Measurements from ENCODE around the gene BDP1.
"Not testable (repeated sequence)": the region's sequence is repeated elsewhere in the genome, so short reads cannot be mapped to it uniquely, and the experiment has no call there.

The BDP1 gene

GRCh38 chr5:71447218-71447808 is 8.1 kb upstream of the BDP1 start:
- TF ChIP-seq CTCF (conservative IDR thresholded peaks at IDR 0.05; ENCODE audit: low read depth, low read length): peak; percentile 51
- DNase-seq (ENCODE audit: low read depth): peak; percentile 63
- H3K4me3 ChIP-seq (ENCODE audit: low read depth, low read length): not testable (repeated sequence)

GRCh38 chr5:71452876-71453275 is 2.6 kb upstream of the BDP1 start:
- no peak for TF ChIP-seq CTCF (conservative IDR thresholded peaks at IDR 0.05; ENCODE audit: low read depth, low read length)
- DNase-seq (ENCODE audit: low read depth): no peak
- no peak overlapping the region for H3K4me3 ChIP-seq (ENCODE audit: low read depth, low read length)

- no peak for DNase-seq (ENCODE audit: low read depth)
- no peak for TF ChIP-seq CTCF (conservative IDR thresholded peaks at IDR 0.05; ENCODE audit: low read depth, low read length)
- H3K4me3 ChIP-seq (ENCODE audit: low read depth, low read length): peak overlapping the region; percentile 76
These were observed 538 bp upstream of the BDP1 start for GRCh38 chr5:71454913-71455312.

GRCh38 chr5:71456362-71456743 is 902 bp downstream of the BDP1 start:
- no peak for TF ChIP-seq CTCF (conservative IDR thresholded peaks at IDR 0.05; ENCODE audit: low read depth, low read length)
- no peak for DNase-seq (ENCODE audit: low read depth)
- H3K4me3 ChIP-seq (ENCODE audit: low read depth, low read length): peak overlapping the region; percentile 76

- no peak overlapping the region for H3K4me3 ChIP-seq (ENCODE audit: low read depth, low read length)
- DNase-seq (ENCODE audit: low read depth): no peak
- TF ChIP-seq CTCF (conservative IDR thresholded peaks at IDR 0.05; ENCODE audit: low read depth, low read length): no peak
These were observed 1.7 kb downstream of the BDP1 start for GRCh38 chr5:71457106-71457505.

- TF ChIP-seq CTCF (conservative IDR thresholded peaks at IDR 0.05; ENCODE audit: low read depth, low read length): no peak
- DNase-seq (ENCODE audit: low read depth): no peak
- no peak overlapping the region for H3K4me3 ChIP-seq (ENCODE audit: low read depth, low read length)
These were observed 5.2 kb downstream of the BDP1 start for GRCh38 chr5:71460693-71461092.

- no peak for TF ChIP-seq CTCF (conservative IDR thresholded peaks at IDR 0.05; ENCODE audit: low read depth, low read length)
- no peak for DNase-seq (ENCODE audit: low read depth)
- no peak overlapping the region for H3K4me3 ChIP-seq (ENCODE audit: low read depth, low read length)
These were observed 5.9 kb downstream of the BDP1 start for GRCh38 chr5:71461360-71461759.

All from choroid plexus epithelial cell (primary cell).